ENCODE measurements around the gene MFAP5. TPM values are rescaled to one million over a fixed set of nuclear protein-coding genes. Genes with fewer than 3 reads are reported as not detected.
"Not testable (repeated sequence)": the region's sequence is repeated elsewhere in the genome, so short reads cannot be mapped to it uniquely, and the experiment has no call there.

The MFAP5 gene
- total RNA-seq, 2 experiments from 2014 or later, result not detected

- CTCF ChIA-PET, result no interaction called here
- H3K4me3 Mint-ChIP-seq, result no peak overlapping the region
- peaks cover 16% of the 10 kb centered on the region for H3K4me1 Mint-ChIP-seq (ENCODE audit: low read depth)
- H3K27ac Mint-ChIP-seq, result no peak overlapping the region
- intact Hi-C loops (cut with micrococcal nuclease), result loop anchor here (10.0 kb wide), 1 partner anchor 95 kb away; the partner anchor contains the start of gene CLEC4E
- no peak for DNase-seq
- peaks cover 5% of the 10 kb centered on the region for H3K27me3 Mint-ChIP-seq
- H3K36me3 Mint-ChIP-seq, result no peaks in the 10 kb centered on the region
- H3K9me3 Mint-ChIP-seq, result peaks cover 2% of the 10 kb centered on the region
- POLR2A ChIA-PET, result no interaction called here
Measured at GRCh38 chr12:8639936-8640335, 22.7 kb downstream of the MFAP5 start.

GRCh38 chr12:8638951-8639350 is 23.7 kb downstream of the MFAP5 start:
- Mint-ChIP-seq H3K4me3 (no peak overlapping the region), H3K36me3 (no peaks in the 10 kb centered on the region), H3K4me1 (ENCODE audit: low read depth) (peaks cover 6% of the 10 kb centered on the region), H3K27me3 (peaks cover 3% of the 10 kb centered on the region), H3K27ac (no peak overlapping the region), H3K9me3 (peaks cover 2% of the 10 kb centered on the region)
- intact Hi-C loops (cut with micrococcal nuclease), result no loop called here
- ChIA-PET CTCF (no interaction called here), POLR2A (no interaction called here)
- no peak for DNase-seq

- ChIA-PET CTCF (no interaction called here), POLR2A (no interaction called here)
- no peak overlapping the region for H3K4me3 Mint-ChIP-seq
- DNase-seq, result no peak
- intact Hi-C loops (cut with micrococcal nuclease), result no loop called here
- H3K9me3 Mint-ChIP-seq, result peaks cover 2% of the 10 kb centered on the region
- no peak overlapping the region for H3K27ac Mint-ChIP-seq
- no peaks in the 10 kb centered on the region for H3K27me3 Mint-ChIP-seq
- H3K36me3 Mint-ChIP-seq, result no peaks in the 10 kb centered on the region
- H3K4me1 Mint-ChIP-seq (ENCODE audit: low read depth), result no peaks in the 10 kb centered on the region
Measured at GRCh38 chr12:8637666-8638065, 25.0 kb downstream of the MFAP5 start.

GRCh38 chr12:8637244-8637643 is 25.4 kb downstream of the MFAP5 start:
- Mint-ChIP-seq H3K4me3 (no peak overlapping the region), H3K27ac (no peak overlapping the region), H3K27me3 (no peaks in the 10 kb centered on the region), H3K4me1 (ENCODE audit: low read depth) (no peaks in the 10 kb centered on the region), H3K36me3 (no peaks in the 10 kb centered on the region), H3K9me3 (peaks cover 2% of the 10 kb centered on the region)
- intact Hi-C loops (cut with micrococcal nuclease), result no loop called here
- ChIA-PET CTCF (interaction anchor here (0.8 kb wide), 1 partner anchor 252 kb away, joined by 3 read pairs; no protein-coding TSS in a partner anchor), POLR2A (no interaction called here)
- no peak for DNase-seq

- CTCF ChIA-PET, result interaction anchor here (0.8 kb wide), 1 partner anchor 253 kb away, joined by 3 read pairs; no protein-coding TSS in a partner anchor
- no peak overlapping the region for H3K27ac Mint-ChIP-seq
- peaks cover 1% of the 10 kb centered on the region for H3K9me3 Mint-ChIP-seq
- H3K4me3 Mint-ChIP-seq, result no peak overlapping the region
- no peaks in the 10 kb centered on the region for H3K4me1 Mint-ChIP-seq (ENCODE audit: low read depth)
- POLR2A ChIA-PET, result no interaction called here
- H3K36me3 Mint-ChIP-seq, result no peaks in the 10 kb centered on the region
- DNase-seq, result no peak
- intact Hi-C loops (cut with micrococcal nuclease), result no loop called here
- no peaks in the 10 kb centered on the region for H3K27me3 Mint-ChIP-seq
Measured at GRCh38 chr12:8636581-8636980, 26.0 kb downstream of the MFAP5 start.

- H3K4me3 Mint-ChIP-seq; intact Hi-C loops (cut with micrococcal nuclease); POLR2A ChIA-PET; H3K27ac Mint-ChIP-seq; DNase-seq; H3K4me1 Mint-ChIP-seq (ENCODE audit: low read depth); H3K36me3 Mint-ChIP-seq; H3K27me3 Mint-ChIP-seq; CTCF ChIA-PET; H3K9me3 Mint-ChIP-seq: not testable (repeated sequence)
Measured at GRCh38 chr12:8636007-8636346, 26.6 kb downstream of the MFAP5 start.

DNA sequence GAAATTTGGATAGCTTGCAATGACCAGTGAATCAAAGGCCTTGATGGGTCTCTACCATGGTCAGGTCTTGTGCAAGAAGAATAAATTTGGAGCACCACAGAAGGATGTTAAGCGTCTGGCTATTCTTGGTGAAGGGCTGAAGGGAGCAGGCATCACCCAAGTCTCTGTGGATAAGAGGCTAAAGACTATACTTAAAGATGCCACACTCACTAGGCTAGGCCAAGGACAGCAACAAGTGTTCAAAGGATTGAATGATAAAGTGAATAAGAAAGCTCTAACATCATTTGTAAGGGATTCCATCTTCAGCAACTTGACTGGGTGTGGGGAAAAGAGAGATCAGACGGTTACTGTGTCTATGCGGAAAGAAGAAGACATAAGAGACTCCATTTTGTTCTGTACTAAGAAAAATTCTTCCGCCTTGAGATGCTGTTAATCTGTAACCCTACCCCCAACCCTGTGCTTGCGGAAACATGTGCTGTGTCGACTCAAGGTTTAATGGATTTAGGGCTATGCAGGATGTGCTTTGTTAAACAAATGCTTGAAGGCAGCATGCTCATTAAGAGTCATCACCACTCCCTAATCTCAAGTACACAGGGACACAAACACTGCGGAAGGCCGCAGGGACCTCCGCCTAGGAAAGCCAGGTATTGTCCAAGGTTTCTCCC is 27.2 kb downstream of the MFAP5 start:
- H3K9me3 Mint-ChIP-seq; intact Hi-C loops (cut with micrococcal nuclease); POLR2A ChIA-PET; H3K4me3 Mint-ChIP-seq; CTCF ChIA-PET; DNase-seq; H3K27ac Mint-ChIP-seq; H3K4me1 Mint-ChIP-seq (ENCODE audit: low read depth); H3K27me3 Mint-ChIP-seq; H3K36me3 Mint-ChIP-seq: not testable (repeated sequence)

DNA sequence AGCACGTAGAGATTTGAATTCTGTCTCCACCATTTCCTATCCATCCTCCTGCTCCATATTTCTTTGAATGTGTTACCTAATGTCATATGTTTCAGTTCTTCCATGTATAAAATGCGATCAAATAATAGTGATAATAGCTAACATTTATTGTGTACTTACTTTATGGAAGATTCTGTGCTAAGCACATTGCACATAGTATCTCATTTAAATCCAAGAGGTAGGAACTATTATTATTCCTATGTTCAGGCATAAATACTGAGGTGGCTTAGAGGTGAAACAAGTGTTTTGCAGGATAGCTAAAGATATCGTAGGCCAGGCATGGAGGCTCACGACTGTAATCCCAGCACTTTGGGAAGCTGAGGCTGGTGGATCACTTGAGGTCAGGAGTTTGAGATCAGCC is 32.5 kb downstream of the MFAP5 start:
- Mint-ChIP-seq H3K27me3 (peaks cover 2% of the 10 kb centered on the region), H3K27ac (no peak overlapping the region), H3K9me3 (no peaks in the 10 kb centered on the region), H3K4me3 (no peak overlapping the region), H3K4me1 (ENCODE audit: low read depth) (no peaks in the 10 kb centered on the region), H3K36me3 (no peaks in the 10 kb centered on the region)
- DNase-seq, result no peak
- ChIA-PET POLR2A (no interaction called here), CTCF (no interaction called here)
- intact Hi-C loops (cut with micrococcal nuclease), result no loop called here

DNA sequence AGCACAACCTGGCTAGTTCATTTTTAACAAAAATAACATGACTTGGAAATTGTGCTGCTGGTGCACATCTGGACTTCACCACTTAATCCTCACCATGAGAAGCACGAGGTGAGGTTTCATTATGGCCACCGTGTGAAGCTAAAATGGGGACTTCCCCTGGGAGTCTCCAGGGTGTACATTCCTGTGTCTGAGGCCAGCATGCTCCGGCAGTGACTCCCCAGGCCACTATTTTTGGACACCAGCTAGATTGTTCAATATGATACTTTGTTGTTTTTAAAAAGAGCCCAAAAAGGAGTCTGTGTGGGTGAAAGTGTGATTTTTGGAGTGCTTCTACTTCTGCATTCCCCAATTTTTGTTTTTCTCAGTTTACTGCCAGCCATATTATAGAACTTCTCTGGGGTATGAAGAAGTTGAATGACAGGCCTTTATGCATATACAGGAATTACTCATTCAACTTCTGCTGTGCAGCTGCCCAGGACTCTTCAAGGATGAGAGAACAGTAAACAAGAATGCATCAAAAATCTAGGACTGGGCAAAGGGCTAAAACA is 33.1 kb downstream of the MFAP5 start:
- intact Hi-C loops (cut with micrococcal nuclease), result no loop called here
- no peak for DNase-seq
- Mint-ChIP-seq H3K4me1 (ENCODE audit: low read depth) (no peaks in the 10 kb centered on the region), H3K9me3 (no peaks in the 10 kb centered on the region), H3K27me3 (peaks cover 2% of the 10 kb centered on the region), H3K36me3 (no peaks in the 10 kb centered on the region), H3K27ac (no peak overlapping the region), H3K4me3 (no peak overlapping the region)
- CTCF ChIA-PET, result interaction anchor here (0.6 to 1.8 kb wide), 5 partner anchors 28 to 261 kb away, joined by 3 to 6 read pairs (median 4); no protein-coding TSS in a partner anchor
- POLR2A ChIA-PET, result no interaction called here

DNA sequence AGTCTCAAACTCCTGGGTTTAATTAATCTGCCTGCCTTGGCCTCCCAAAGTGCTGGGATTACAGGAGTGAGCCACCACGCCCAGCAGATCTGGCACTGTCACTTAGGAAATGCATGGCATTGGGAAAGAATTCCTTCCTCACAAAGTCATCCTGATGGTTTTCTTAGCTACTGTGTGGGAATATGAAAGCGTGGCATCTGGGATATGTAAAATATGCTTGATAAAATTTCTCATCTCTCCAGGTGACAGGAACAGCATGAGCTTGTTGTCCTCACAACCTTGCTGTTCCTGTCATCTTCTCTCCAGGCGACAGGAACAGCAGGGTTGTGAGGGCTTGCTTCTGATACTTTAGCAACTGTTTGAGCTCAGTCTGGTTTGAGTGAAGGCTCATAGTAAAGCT is 33.9 kb downstream of the MFAP5 start:
- peaks cover 2% of the 10 kb centered on the region for H3K27me3 Mint-ChIP-seq
- intact Hi-C loops (cut with micrococcal nuclease), result no loop called here
- no peak for DNase-seq
- H3K36me3 Mint-ChIP-seq, result no peaks in the 10 kb centered on the region
- CTCF ChIA-PET, result interaction anchor here (0.6 to 1.8 kb wide), 5 partner anchors 29 to 262 kb away, joined by 3 to 6 read pairs (median 4); no protein-coding TSS in a partner anchor
- H3K4me3 Mint-ChIP-seq, result no peak overlapping the region
- H3K9me3 Mint-ChIP-seq, result no peaks in the 10 kb centered on the region
- no peaks in the 10 kb centered on the region for H3K4me1 Mint-ChIP-seq (ENCODE audit: low read depth)
- H3K27ac Mint-ChIP-seq, result no peak overlapping the region
- POLR2A ChIA-PET, result interaction anchor here (0.6 kb wide), 1 partner anchor 114 kb away, joined by 3 read pairs; no protein-coding TSS in a partner anchor

GRCh38 chr12:8624750-8625149 is 37.9 kb downstream of the MFAP5 start:
- H3K9me3 Mint-ChIP-seq; H3K4me3 Mint-ChIP-seq; DNase-seq; POLR2A ChIA-PET; H3K27ac Mint-ChIP-seq; intact Hi-C loops (cut with micrococcal nuclease); H3K4me1 Mint-ChIP-seq (ENCODE audit: low read depth); CTCF ChIA-PET; H3K27me3 Mint-ChIP-seq; H3K36me3 Mint-ChIP-seq: not testable (repeated sequence)

DNA sequence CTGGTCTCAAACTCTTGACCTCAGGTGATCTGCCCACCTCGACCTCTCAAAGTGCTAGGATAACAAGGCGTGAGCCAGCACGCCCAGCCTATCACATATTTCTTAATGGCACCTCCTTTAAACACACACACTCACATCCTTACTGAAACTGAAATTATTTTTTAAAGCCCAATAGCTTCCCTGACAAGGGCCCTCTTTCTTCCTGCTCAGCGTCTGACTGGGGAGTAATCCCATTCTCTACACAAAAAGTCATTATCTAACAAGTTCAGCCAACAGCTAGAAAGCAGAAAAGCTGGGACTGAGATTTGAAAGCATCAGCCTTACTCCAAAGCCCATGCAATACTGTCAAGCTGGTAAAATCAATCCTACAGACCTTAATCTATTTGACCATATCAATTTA is 40.0 kb downstream of the MFAP5 start:
- ChIA-PET POLR2A (no interaction called here), CTCF (no interaction called here)
- DNase-seq, result no peak
- Mint-ChIP-seq H3K9me3 (peaks cover 3% of the 10 kb centered on the region), H3K27me3 (no peaks in the 10 kb centered on the region), H3K27ac (no peak overlapping the region), H3K4me1 (ENCODE audit: low read depth) (no peaks in the 10 kb centered on the region), H3K36me3 (no peaks in the 10 kb centered on the region), H3K4me3 (no peak overlapping the region)
- intact Hi-C loops (cut with micrococcal nuclease), result no loop called here

- Mint-ChIP-seq H3K9me3 (no peaks in the 10 kb centered on the region), H3K4me1 (ENCODE audit: low read depth) (peaks cover 2% of the 10 kb centered on the region), H3K27ac (no peak overlapping the region), H3K36me3 (no peaks in the 10 kb centered on the region), H3K27me3 (no peaks in the 10 kb centered on the region), H3K4me3 (no peak overlapping the region)
- ChIA-PET CTCF (no interaction called here), POLR2A (no interaction called here)
- DNase-seq, result no peak
- intact Hi-C loops (cut with micrococcal nuclease), result no loop called here
Measured at GRCh38 chr12:8615206-8615605, 47.4 kb downstream of the MFAP5 start.

Measured in activated CD4-positive, alpha-beta memory T cell treated with anti-CD3 and anti-CD28 coated beads for 36 hours (primary cell).